Calu3 (cell line): ENCODE results near the gene SLC25A29. TPM values are rescaled to one million over a fixed set of nuclear protein-coding genes. Genes with fewer than 3 reads are reported as not detected.

Source experiments
- BruUV-seq: library from RNA; stranded (reverse); fragments of 400-500 nt; replicated peaks from 2 replicates; lab custom pipeline; 2021; lab: Mats Ljungman, UMichigan
- CTCF ChIA-PET: fragments of 300-600 bp; sonication (Branson Sonifier 250); formaldehyde crosslinking; loops from one replicate; lab custom pipeline; 2022; ENCODE audit warnings: antibody characterized with exemption; lab: Charles Lee
- DNase-seq: peaks from one replicate; pipeline ENCODE4 v3.0.0; 2022
- H3K27ac Mint-ChIP-seq: one replicate; pipeline ENCODE4 v1.8.0; 2022; ENCODE audit warnings: mixed read lengths; ENCODE audit not compliant: unreplicated experiment
- H3K27me3 Mint-ChIP-seq: one replicate; pipeline ENCODE4 v1.8.0; 2022; ENCODE audit warnings: mixed read lengths; ENCODE audit not compliant: unreplicated experiment
- H3K36me3 Mint-ChIP-seq: one replicate; pipeline ENCODE4 v1.8.0; 2022; ENCODE audit warnings: mild to moderate bottlenecking, moderate library complexity, mixed read lengths; ENCODE audit not compliant: insufficient read depth, unreplicated experiment
- H3K4me1 Mint-ChIP-seq: one replicate; pipeline ENCODE4 v1.8.0; 2022; ENCODE audit warnings: mild to moderate bottlenecking, low read depth, mixed read lengths; ENCODE audit not compliant: unreplicated experiment
- H3K4me3 Mint-ChIP-seq: one replicate; pipeline ENCODE4 v1.8.0; 2022; ENCODE audit warnings: mild to moderate bottlenecking, low read depth, moderate library complexity, mixed read lengths; ENCODE audit not compliant: unreplicated experiment
- H3K9me3 Mint-ChIP-seq: one replicate; pipeline ENCODE4 v1.8.0; 2022; ENCODE audit warnings: low read depth, mixed read lengths; ENCODE audit not compliant: unreplicated experiment
- intact Hi-C: fragments of 100-400 bp; cut with micrococcal nuclease; formaldehyde crosslinking; loops from one replicate; pipeline ENCODE4 v1.10.0; 2022; ENCODE audit not compliant: unreplicated experiment
- total RNA-seq: library from RNA; stranded (reverse); gene quantifications from 2 replicates; pipeline ENCODE4 v1.2.3, GENCODE V29; 2022
- TF ChIP-seq, protein P1 (sequence below): fragments of 200-600 bp; IDR thresholded peaks from one replicate; pipeline ENCODE4 v1.8.0; 2022; ENCODE audit warnings: antibody characterized with exemption; ENCODE audit not compliant: unreplicated experiment

Gene SLC25A29
- total RNA-seq, 1 experiment from 2014 or later = 68.4 TPM

GRCh38 chr14:100329233-100330006, 23.2 kb upstream of the SLC25A29 start:
- intact Hi-C loops = no loop called here
- H3K9me3 Mint-ChIP-seq = no peaks in the 10 kb centered on the region
- H3K27ac Mint-ChIP-seq = no peak overlapping the region
- DNase-seq = no peak
- CTCF ChIA-PET = no interaction called here
- TF ChIP-seq, protein P1, sequence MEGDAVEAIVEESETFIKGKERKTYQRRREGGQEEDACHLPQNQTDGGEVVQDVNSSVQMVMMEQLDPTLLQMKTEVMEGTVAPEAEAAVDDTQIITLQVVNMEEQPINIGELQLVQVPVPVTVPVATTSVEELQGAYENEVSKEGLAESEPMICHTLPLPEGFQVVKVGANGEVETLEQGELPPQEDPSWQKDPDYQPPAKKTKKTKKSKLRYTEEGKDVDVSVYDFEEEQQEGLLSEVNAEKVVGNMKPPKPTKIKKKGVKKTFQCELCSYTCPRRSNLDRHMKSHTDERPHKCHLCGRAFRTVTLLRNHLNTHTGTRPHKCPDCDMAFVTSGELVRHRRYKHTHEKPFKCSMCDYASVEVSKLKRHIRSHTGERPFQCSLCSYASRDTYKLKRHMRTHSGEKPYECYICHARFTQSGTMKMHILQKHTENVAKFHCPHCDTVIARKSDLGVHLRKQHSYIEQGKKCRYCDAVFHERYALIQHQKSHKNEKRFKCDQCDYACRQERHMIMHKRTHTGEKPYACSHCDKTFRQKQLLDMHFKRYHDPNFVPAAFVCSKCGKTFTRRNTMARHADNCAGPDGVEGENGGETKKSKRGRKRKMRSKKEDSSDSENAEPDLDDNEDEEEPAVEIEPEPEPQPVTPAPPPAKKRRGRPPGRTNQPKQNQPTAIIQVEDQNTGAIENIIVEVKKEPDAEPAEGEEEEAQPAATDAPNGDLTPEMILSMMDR = no peak
- peaks cover 32% of the 10 kb centered on the region for H3K36me3 Mint-ChIP-seq
- H3K4me1 Mint-ChIP-seq = no peaks in the 10 kb centered on the region
- H3K27me3 Mint-ChIP-seq = peaks cover 19% of the 10 kb centered on the region
- H3K4me3 Mint-ChIP-seq = peak overlapping the region; percentile 41
- BruUV-seq = no TSS peak

DNA sequence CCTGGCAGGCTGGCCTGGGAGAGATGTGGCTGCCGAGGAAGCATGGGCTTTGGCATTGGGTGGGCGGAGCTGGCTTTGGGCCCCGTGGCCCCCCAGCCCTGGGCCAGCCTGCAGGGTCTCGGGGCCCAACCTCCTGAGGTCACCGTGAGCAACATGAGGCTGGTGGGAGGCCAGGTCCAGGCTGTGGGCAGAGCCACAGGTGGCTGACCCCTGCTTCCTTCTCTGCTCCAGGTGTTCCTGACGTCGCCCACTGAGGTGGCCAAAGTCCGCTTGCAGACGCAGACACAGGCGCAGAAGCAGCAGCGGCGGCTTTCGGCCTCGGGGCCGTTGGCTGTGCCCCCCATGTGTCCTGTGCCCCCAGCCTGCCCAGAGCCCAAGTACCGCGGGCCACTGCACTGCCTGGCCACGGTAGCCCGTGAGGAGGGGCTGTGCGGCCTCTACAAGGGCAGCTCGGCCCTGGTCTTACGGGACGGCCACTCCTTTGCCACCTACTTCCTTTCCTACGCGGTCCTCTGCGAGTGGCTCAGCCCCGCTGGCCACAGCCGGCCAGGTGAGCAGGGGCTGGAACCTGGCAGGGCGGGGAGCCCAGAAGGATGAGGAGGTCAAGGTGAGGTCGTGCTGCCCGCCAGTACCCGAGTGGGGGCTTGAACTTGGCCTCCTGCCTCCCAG, 22.4 kb upstream of the SLC25A29 start:
- DNase-seq = no peak
- H3K36me3 Mint-ChIP-seq = peaks cover 32% of the 10 kb centered on the region
- TF ChIP-seq, protein P1 = no peak
- peak overlapping the region; percentile 41 for H3K4me3 Mint-ChIP-seq
- intact Hi-C loops = no loop called here
- no peak overlapping the region for H3K27ac Mint-ChIP-seq
- no TSS peak for BruUV-seq
- H3K27me3 Mint-ChIP-seq = peaks cover 24% of the 10 kb centered on the region
- no peaks in the 10 kb centered on the region for H3K4me1 Mint-ChIP-seq
- H3K9me3 Mint-ChIP-seq = no peaks in the 10 kb centered on the region
- CTCF ChIA-PET = interaction anchor here (0.7 kb wide), 1 partner anchor 1339 kb away, joined by 4 read pairs; no protein-coding TSS in a partner anchor

- Mint-ChIP-seq H3K36me3 (peaks cover 30% of the 10 kb centered on the region), H3K4me1 (no peaks in the 10 kb centered on the region), H3K27ac (no peak overlapping the region), H3K9me3 (no peaks in the 10 kb centered on the region), H3K27me3 (peaks cover 24% of the 10 kb centered on the region), H3K4me3 (no peak overlapping the region)
- no TSS peak for BruUV-seq
- no peak for DNase-seq
- CTCF ChIA-PET = no interaction called here
- TF ChIP-seq, protein P1 = no peak
- intact Hi-C loops = no loop called here
These were observed 20.9 kb upstream of the SLC25A29 start for GRCh38 chr14:100327128-100327527.

DNA sequence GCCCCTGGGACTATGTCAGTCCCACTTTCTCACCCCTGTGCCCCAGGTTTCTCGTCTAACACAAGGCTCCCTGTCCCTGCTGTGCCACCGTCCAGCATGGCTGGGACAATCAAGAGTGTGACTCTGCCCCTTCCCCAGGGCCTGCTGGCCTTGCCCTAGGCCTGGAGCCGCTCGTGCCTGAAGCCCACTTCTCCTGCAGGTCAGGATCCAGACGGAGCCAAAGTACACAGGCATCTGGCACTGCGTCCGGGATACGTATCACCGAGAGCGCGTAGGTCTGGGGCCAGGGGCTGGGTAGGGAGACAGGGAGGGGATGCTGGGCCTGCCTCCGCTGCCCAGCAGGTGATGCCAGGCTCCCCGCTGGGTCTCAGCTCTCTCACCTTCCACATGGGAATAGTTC, 19.7 kb upstream of the SLC25A29 start:
- Mint-ChIP-seq H3K36me3 (peaks cover 20% of the 10 kb centered on the region), H3K4me1 (no peaks in the 10 kb centered on the region), H3K4me3 (no peak overlapping the region), H3K27ac (no peak overlapping the region), H3K27me3 (peaks cover 24% of the 10 kb centered on the region), H3K9me3 (no peaks in the 10 kb centered on the region)
- no peak for DNase-seq
- intact Hi-C loops = no loop called here
- BruUV-seq = no TSS peak
- TF ChIP-seq, protein P1 = no peak
- CTCF ChIA-PET = no interaction called here
